ENCODE measurements around the gene ARHGEF19.

GRCh38 chr1:16218674-16219071 is 6.2 kb upstream of the ARHGEF19 start:
- no peak for TF ChIP-seq EZH2 (IDR thresholded peaks at IDR 0.05; ENCODE audit: insufficient read depth, poor library complexity, severe bottlenecking)
- TF ChIP-seq EZH2phosphoT487 (IDR thresholded peaks at IDR 0.05; ENCODE audit: insufficient read depth, low read depth): no peak

Data from GM23248 (cell line).